Measurements from ENCODE around the gene FAM3B.
"Not testable (repeated sequence)": the region's sequence is repeated elsewhere in the genome, so short reads cannot be mapped to it uniquely, and the experiment has no call there.

The FAM3B gene

DNA sequence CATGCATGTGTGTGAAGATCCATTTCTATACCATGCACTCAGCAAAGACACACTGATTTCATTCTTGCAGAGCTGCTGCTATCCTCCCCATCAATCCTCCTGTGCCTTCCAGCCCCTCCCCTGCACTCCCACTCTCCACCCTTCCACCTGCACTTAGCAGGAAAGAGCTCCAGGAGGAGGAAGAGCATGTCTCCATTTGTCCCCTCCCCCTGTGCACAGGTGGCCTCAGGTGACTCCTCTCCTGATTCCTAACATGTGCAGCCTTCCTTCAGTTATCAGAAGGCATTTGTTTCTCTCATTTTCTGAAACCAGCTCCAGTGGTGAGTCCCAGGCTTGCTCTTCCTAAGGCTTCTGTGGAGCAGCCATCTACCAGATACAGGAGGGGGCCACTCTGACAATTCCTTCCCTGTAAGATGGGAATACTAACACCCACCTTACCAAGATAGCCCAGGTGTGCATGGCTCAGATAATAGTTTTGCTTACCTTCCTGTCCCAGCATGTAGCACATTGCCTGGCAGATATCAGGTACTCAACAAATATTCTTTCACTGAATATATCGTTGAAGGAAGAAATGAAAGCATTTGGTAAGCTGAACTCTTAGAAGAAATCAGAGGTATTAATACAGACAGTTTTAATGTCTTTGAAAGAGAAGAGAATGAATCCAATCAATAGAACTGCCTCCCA is 21.9 kb upstream of the FAM3B start:
- no peaks in the 10 kb centered on the region for H3K4me1 ChIP-seq
- no peak for DNase-seq
- no peaks in the 10 kb centered on the region for H3K27me3 ChIP-seq
- H3K9me3 ChIP-seq = no peaks in the 10 kb centered on the region
- no peak overlapping the region for H3K4me3 ChIP-seq (ENCODE audit: low read depth, low read length)
- TF ChIP-seq, protein P1, sequence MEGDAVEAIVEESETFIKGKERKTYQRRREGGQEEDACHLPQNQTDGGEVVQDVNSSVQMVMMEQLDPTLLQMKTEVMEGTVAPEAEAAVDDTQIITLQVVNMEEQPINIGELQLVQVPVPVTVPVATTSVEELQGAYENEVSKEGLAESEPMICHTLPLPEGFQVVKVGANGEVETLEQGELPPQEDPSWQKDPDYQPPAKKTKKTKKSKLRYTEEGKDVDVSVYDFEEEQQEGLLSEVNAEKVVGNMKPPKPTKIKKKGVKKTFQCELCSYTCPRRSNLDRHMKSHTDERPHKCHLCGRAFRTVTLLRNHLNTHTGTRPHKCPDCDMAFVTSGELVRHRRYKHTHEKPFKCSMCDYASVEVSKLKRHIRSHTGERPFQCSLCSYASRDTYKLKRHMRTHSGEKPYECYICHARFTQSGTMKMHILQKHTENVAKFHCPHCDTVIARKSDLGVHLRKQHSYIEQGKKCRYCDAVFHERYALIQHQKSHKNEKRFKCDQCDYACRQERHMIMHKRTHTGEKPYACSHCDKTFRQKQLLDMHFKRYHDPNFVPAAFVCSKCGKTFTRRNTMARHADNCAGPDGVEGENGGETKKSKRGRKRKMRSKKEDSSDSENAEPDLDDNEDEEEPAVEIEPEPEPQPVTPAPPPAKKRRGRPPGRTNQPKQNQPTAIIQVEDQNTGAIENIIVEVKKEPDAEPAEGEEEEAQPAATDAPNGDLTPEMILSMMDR (IDR thresholded peaks at IDR 0.05; ENCODE audit: low read depth, low read length) = no peak
- H3K36me3 ChIP-seq = no peaks in the 10 kb centered on the region

DNA sequence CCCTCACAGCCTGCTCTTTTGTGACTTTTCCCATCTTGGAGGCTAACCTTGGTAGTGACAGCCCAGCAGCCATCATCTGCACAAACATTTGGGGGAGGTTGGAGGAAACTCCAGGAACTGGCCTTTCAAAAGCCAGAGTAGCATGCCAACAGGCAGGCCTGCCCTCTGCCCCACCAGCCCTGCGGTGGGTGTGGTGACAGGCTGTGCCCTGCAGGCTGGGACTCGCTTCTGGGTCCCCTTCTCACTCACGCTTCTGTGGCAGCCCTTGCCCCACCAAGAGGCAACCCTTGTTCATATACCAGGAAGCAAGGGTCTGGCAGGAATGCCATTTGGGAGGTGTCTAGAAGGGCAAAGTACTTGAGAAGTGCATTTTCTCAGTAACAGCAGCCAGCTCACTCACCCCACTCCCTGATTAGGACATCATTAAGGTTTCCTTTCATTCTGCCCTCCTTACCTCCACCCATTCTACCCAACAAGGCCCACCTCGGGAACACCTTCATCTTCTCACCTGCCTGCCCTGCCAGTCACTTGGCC is 20.8 kb upstream of the FAM3B start:
- no peak overlapping the region for H3K4me3 ChIP-seq (ENCODE audit: low read depth, low read length)
- no peaks in the 10 kb centered on the region for H3K9me3 ChIP-seq

DNA sequence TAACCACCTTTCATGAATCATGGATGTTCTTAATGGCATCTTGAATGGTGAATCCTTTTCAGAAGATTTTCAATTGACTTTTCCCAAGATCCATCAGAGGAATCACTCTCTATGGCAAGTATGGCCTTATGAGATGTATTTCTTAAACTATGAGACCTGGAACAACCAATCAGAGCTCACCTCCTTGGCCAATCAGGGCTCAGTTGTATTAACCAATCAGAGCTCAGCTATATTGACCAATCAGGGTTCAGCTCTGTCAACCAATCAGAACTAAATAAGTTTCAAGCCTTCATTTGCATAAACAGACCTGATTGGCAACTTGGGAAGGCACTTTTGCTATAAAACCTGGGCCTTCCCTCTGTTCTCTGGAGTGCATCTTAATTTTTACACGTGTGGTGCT is 13.6 kb upstream of the FAM3B start:
- no peak for DNase-seq
- H3K4me3 ChIP-seq (ENCODE audit: low read depth, low read length) = no peak overlapping the region
- no peaks in the 10 kb centered on the region for H3K27me3 ChIP-seq
- TF ChIP-seq, protein P1 (IDR thresholded peaks at IDR 0.05; ENCODE audit: low read depth, low read length) = no peak
- H3K4me1 ChIP-seq = no peaks in the 10 kb centered on the region
- no peaks in the 10 kb centered on the region for H3K9me3 ChIP-seq
- H3K36me3 ChIP-seq = no peaks in the 10 kb centered on the region

More for the DNA sequence above, 20.8 kb upstream of the FAM3B start:
- Histone ChIP-seq H3K27me3 (no peaks in the 10 kb centered on the region), H3K36me3 (no peaks in the 10 kb centered on the region), H3K4me1 (no peaks in the 10 kb centered on the region)
- no peak for DNase-seq
- TF ChIP-seq, protein P1 (IDR thresholded peaks at IDR 0.05; ENCODE audit: low read depth, low read length) = no peak

DNA sequence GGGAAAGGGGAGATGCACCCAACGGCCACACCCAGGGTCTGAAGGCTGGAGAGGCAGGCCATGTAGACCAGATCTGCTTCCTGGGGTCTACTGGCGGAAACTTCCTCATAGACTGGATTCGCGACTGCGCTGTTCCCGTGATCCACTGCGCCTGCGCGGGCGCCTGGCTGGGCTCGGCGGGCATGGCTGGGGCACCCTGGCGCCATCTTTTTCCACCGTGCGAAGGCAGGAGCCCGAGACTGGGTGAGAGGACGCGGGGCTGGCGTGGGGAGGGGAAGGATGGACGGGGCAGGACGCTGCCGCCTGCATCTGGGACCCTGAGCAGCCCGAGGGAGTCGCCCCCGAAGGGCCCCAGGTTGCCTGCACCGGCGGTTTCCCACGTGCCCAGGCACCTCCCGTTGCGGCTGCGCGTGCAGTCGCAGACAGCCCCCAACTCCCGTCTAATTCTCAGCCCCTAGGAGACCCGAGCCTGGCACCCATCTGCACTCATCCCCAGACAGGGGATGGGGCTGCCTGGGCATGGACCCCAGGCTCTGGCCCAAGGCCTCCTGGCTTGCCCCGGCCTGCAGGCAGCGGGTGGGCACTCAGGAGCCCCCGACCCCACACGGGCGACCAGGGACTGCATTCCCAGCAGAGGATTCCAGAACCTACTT is 12.4 kb upstream of the FAM3B start:
- H3K36me3 ChIP-seq = no peaks in the 10 kb centered on the region
- no peak for DNase-seq
- no peak overlapping the region for H3K4me3 ChIP-seq (ENCODE audit: low read depth, low read length)
- TF ChIP-seq, protein P1 (IDR thresholded peaks at IDR 0.05; ENCODE audit: low read depth, low read length) = no peak
- H3K27me3 ChIP-seq = no peaks in the 10 kb centered on the region
- H3K4me1 ChIP-seq = no peaks in the 10 kb centered on the region
- H3K9me3 ChIP-seq = no peaks in the 10 kb centered on the region

DNA sequence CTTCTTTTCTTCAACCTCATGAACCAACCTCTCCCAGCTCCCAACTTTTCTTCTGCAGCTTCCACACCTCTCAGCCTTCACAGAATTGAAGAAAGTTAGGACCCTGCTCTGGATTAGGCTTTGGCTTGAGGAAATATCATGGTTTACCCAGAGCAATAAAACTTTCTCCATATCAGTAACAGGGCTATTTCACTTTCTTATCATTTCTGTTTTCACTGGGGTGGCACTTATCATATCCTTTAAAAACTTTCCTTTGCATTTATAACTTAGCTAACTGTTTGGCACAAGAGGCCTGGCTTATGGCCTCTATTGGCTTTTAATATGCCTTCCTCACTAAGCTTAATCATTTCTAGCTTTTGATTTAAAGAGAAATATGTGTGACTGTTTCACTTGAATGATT is 9.4 kb upstream of the FAM3B start:
- TF ChIP-seq, protein P1 (IDR thresholded peaks at IDR 0.05; ENCODE audit: low read depth, low read length) = no peak
- H3K9me3 ChIP-seq = no peaks in the 10 kb centered on the region
- H3K36me3 ChIP-seq = no peaks in the 10 kb centered on the region
- H3K4me1 ChIP-seq = no peaks in the 10 kb centered on the region
- no peak for DNase-seq
- H3K4me3 ChIP-seq (ENCODE audit: low read depth, low read length) = no peak overlapping the region
- no peaks in the 10 kb centered on the region for H3K27me3 ChIP-seq

DNA sequence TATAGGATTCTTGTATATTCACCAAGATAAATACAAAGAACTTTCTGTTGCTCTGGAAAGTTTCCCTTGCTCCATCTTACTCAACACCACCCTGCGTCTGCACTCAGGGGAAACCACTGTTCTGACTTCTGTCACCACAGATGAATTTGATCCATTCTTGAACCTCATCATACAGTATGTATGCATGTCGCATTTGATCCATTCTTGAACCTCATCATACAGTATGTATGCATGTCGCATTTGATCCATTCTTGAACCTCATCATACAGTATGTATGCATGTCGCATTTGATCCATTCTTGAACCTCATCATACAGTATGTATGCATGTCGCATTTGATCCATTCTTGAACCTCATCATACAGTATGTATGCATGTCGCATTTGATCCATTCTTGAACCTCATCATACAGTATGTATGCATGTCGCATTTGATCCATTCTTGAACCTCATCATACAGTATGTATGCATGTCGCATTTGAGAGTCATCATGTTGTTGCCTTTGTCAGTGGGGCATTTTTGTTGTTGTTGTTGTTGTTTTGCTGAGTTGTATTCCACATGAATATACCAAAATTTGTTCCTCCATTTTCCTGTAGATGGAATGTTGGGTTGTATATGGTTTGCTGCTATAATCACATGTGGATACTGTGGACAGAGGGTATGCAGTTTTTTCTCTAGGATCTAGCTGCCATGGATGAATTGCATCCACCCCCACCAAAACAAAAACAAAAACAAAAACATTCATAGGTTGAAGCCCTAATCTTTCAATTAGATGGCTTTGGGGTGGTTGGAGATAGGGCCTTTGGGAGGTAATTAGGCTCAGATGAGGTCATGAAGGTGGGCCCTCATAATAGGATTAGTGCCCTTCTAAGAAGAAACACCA is 3.1 kb upstream of the FAM3B start:
- not testable (repeated sequence) for H3K36me3 ChIP-seq; H3K27me3 ChIP-seq; H3K4me1 ChIP-seq; H3K4me3 ChIP-seq (ENCODE audit: low read depth, low read length); H3K9me3 ChIP-seq; DNase-seq
